Activated naive CD4-positive, alpha-beta T cell treated with Interleukin-2 at 50 U/mL for 16 hours (primary cell): ENCODE data around the gene PNKP.

ENCODE experiments used
- DNase-seq: peaks from one replicate; pipeline ENCODE4 v3.0.0-alpha.2; 2020

The PNKP gene

DNA sequence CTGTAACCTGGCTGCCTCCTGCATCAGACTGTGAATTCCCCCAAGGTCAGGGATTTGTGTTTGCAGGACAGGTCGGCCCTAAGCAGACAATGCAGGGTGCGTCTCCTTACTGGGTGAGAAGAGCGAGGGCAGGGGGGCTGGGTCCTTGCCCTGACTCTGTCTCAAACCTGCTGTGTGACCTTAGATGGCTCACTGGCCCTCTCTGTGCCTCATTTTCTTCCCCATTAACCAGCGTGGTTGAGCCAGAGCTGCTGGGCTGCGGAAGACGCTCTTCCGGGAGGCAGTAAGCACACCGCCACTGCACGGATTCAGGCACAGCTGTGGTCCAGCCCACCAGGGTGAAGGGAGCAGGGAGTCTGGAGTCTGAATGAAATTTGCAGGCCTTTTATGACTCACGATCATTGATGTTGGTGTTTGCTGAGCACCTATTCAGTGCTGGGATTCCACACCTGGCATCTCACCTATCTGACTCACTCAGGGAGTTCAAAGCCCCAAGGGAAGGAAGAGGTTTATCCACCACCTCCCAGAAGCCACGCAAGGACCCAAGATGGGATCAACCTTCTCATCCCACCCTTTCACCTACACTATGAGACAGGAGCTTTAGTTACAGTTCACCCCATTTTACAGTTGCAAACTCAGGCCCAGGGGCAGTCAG is 7.3 kb upstream of the PNKP start:
- DNase-seq = no peak

DNA sequence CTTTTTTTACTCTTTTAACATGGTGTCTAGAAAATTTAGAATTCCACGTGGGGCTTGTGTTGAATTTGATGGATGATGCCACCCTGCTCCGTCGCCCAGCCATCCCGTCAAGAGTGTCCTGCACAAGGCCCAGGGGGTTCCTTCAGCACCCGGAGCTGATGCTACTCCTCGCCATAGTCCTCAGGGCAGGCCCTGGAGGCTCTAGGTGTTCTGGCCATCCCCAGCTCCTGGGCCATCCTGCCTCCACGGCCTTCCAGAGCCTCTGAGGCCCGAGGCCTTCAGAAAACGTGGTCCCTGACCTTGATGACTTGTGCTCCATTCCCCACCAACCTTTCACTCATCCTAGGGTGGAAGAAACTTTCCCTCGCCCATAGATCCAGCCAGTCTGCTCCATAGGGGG is 6.5 kb upstream of the PNKP start:
- DNase-seq = no peak

GRCh38 chr19:49873129-49873521 is 5.7 kb upstream of the PNKP start:
- DNase-seq = no peak

GRCh38 chr19:49872245-49873128 is 5.1 kb upstream of the PNKP start:
- no peak for DNase-seq

DNA sequence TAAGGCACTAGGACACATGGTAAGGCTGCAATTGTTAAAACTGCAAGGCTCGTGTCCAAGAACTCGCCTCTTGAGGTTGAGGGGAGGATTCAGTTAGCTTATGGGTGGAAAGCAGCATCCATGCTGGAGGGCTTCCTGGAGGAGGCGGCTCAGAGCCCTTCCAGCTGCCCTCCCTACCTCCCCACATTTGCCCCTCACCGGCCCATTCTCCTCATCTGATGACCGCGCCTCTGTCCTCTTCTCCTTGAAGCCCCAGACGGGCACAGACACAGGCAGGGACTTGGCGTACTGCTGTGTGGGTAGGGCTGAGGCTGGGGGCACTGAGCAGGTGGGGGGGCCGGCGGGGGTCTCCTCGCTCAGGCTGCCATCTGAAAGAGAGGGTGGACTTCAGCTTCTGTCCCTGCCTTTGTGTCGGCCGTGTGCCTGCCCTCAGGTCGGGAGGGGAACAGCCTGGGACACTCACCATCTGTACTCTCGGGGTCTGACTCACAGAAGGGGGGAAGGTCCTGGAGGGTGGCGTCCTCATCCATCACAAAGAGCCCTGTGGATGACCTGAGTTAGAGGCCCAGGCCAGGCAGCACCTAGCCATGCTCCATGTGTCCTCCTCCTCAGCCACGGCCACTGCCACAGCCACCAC is 4.1 kb upstream of the PNKP start:
- no peak for DNase-seq

GRCh38 chr19:49870309-49870901 is 3.0 kb upstream of the PNKP start:
- no peak for DNase-seq

DNA sequence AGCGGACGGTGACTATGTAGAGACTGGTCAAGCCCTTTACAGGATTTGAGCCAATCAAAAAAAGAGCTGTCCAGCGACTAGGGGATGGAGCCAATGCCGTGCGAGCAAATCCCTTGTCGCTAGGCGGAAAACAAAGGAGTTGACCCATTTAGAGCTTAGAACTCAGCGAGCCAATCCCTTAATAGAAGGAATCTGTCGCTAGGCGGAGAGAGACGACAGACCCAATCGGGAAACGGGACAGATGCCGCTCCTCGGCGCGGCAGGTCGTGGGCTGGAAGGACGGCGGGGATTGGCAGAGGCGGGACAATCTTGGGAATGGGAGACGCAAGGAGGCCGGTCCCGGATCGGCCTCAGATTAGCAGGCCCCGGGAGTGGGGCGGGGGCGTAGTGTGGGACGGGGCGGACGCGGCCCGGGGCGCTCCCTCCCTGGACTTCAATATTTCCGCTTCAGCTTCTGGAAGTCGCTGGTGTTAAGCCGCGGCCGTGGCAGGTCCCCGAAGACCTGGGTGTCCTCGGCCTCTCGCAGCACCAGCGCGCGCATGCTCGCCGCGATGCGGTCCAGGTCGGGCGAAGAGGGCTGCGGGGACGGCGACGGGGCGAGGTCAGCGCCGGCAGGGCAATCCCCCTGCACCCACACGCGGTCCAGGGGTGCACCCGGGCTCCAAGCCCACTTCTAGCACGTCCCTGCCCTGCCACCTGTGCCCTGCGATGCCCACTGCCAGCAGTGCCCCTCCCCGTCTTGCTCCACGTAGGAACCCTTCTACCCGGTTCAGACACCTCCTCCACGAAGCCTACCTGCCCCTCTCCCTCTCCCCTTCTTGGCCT is 2.3 kb upstream of the PNKP start:
- DNase-seq = peak; percentile 91

GRCh38 chr19:49869009-49869483 is 1.7 kb upstream of the PNKP start:
- no peak for DNase-seq

GRCh38 chr19:49864890-49865289 is 2.5 kb downstream of the PNKP start:
- DNase-seq = no peak

GRCh38 chr19:49863935-49864320 is 3.4 kb downstream of the PNKP start:
- no peak for DNase-seq

- DNase-seq = no peak
These were observed 4.0 kb downstream of the PNKP start for GRCh38 chr19:49863254-49863934.

- DNase-seq = no peak
These were observed 4.8 kb downstream of the PNKP start for GRCh38 chr19:49862391-49863253.

- DNase-seq = no peak
These were observed 5.6 kb downstream of the PNKP start for GRCh38 chr19:49861541-49862378.

- DNase-seq = no peak
These were observed 6.3 kb downstream of the PNKP start for GRCh38 chr19:49861107-49861506.

DNA sequence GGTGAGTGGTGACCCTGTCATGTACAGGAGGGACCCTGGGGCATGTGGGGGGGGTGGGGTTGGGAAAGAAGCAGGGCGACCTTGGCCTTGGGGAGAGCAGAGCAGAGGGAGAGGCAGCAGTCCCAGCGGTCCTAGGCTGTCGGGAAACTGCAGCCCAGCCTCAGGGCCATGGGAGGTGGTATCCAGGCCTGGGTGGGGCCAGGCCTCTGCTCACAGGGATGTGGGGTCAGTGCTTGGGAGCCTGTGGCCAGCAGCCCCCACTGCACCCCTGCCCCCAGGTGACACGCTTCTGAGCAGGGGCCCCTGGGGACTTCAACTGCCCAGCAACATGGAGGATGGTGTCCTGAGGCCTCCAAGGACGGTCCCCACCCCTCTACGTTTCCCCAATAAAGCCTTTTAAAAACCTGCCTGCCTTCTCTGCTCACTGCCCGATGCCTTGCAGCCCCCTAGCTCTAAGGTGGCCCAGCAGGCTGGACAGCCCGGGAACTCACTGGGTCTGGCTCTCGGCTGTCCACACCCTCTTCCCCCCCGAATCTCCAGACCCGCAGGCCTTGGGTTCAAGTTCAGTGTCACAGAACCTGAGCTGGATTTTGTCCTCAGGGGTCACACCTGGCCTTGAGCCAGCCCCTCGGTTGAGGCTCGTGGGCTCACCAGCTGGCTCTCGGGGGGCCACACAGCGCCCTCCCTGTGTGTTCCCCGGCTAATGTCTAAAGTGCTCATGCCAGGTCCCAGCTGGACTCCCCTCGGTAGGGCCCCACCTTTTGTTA is 6.9 kb downstream of the PNKP start:
- DNase-seq = no peak

DNA sequence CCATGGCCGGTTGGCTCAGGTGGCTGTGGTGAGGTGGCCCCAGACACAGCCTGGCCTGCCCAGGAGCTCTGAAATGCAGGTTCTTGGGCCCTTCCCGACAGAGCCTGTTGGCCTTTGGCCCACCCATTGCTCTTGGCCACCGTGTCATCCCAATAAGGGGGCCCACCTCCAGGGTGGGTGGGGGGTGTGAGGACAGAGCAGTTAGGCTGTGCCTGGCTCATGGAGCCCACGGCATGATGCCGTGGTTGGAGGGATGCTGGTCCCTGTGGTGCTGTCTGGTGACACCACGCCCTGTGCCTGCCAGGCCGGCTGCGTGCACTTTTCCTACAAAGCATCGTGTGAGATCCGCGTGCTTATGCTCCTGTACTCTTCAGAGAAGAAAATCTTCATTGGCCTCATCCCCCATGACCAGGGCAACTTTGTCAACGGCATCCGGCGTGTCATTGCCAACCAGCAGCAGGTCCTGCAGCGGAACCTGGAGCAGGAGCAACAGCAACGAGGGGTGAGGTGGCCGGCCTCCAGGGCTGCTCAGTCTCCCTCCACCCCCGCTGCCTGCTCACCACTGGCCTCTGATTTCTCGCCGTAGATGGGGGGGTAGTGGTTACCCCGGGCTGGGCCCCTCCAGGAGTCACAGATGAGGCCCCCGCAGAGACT is 7.6 kb downstream of the PNKP start:
- DNase-seq = no peak

DNA sequence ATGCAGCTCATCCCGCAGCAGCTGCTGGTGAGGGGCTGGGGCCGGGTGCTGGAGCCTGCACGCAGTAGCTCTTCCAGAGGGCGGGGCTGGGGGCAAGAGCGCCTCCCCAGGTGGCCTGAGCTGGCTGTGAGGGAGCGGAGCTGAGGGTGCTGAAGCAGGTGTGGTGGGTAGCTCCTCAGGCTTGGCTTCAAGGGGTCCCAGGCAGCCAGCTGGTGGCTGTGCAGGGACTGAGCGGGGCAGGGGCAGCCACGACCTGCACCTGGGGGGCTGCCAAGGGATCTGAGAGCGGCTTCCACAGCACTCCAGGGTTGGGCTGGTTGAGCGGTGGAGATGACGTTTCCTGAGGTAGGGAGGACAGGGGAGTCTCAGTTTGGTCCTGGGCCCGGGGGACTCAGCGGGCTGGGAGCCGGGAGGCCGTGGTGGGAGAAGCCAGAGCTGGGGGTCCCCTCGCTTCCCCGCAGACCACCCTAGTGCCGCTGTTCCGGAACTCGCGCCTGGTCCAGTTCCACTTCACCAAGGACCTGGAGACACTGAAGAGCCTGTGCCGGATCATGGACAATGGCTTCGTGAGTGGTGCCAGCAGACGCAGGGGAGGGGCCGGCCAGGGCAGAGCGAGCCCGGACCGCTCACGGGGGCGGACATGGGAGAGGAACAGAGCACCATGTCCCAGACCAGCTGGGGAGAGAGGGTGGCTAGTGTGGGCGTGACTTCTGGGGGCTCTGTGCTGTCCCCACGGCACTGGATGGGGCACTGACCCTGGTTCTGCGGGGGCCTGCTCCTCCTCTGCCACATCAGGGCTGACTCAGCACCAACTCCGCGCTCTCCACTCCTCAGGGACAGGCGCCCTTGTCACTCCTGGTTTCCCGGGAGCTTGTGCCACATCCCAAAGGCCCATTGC is 9.0 kb downstream of the PNKP start:
- no peak for DNase-seq

GRCh38 chr19:49857838-49858087 is 9.6 kb downstream of the PNKP start:
- no peak for DNase-seq
